GM19023 (cell line): ENCODE data around the gene OSMR.

Experiments
- ATAC-seq: cut with Tn5 transposase; IDR thresholded peaks from one replicate; pipeline ENCODE4 v1.9.1; 2021; ENCODE audit warnings: mild to moderate bottlenecking, moderate library complexity; ENCODE audit not compliant: unreplicated experiment

The OSMR gene

GRCh38 chr5:38923661-38924451, 78.0 kb downstream of the OSMR start:
- ATAC-seq: no peak

- no peak for ATAC-seq
Measured at GRCh38 chr5:38925154-38925925, 79.5 kb downstream of the OSMR start.

GRCh38 chr5:38926121-38926520, 80.3 kb downstream of the OSMR start:
- ATAC-seq: no peak

GRCh38 chr5:38927470-38927869, 81.7 kb downstream of the OSMR start:
- ATAC-seq: no peak

GRCh38 chr5:38929838-38930237, 84.0 kb downstream of the OSMR start:
- ATAC-seq: no peak

GRCh38 chr5:38931731-38932130, 85.9 kb downstream of the OSMR start:
- ATAC-seq: no peak

GRCh38 chr5:38932854-38933408, 87.1 kb downstream of the OSMR start:
- ATAC-seq: no peak

GRCh38 chr5:38935437-38935836, 89.6 kb downstream of the OSMR start:
- no peak for ATAC-seq

- ATAC-seq: no peak
Measured at GRCh38 chr5:38936269-38936668, 90.5 kb downstream of the OSMR start.

GRCh38 chr5:38938424-38938823, 92.6 kb downstream of the OSMR start:
- ATAC-seq: no peak

GRCh38 chr5:38938973-38939372, 93.2 kb downstream of the OSMR start:
- no peak for ATAC-seq

GRCh38 chr5:38940230-38940858, 94.5 kb downstream of the OSMR start:
- ATAC-seq: no peak

GRCh38 chr5:38941912-38942311, 96.1 kb downstream of the OSMR start:
- no peak for ATAC-seq

- ATAC-seq: no peak
Measured at GRCh38 chr5:38944282-38944681, 98.5 kb downstream of the OSMR start.

- ATAC-seq: no peak
Measured at GRCh38 chr5:38948501-38948900, 102.7 kb downstream of the OSMR start.

GRCh38 chr5:38953426-38954012, 107.7 kb downstream of the OSMR start:
- ATAC-seq: no peak

GRCh38 chr5:38961691-38962090, 115.9 kb downstream of the OSMR start:
- ATAC-seq: no peak

GRCh38 chr5:38968665-38969064, 122.9 kb downstream of the OSMR start:
- ATAC-seq: no peak

GRCh38 chr5:38978036-38978435, 132.2 kb downstream of the OSMR start:
- ATAC-seq: no peak

GRCh38 chr5:38979535-38979934, 133.7 kb downstream of the OSMR start:
- ATAC-seq: no peak
